OCI-LY3 (cell line): ENCODE results near the gene PALLD.

ENCODE experiments used
- H2AFZ ChIP-seq: fragments of 200-600, 300-600 bp; shearing (Covaris generic); 2 replicates; pipeline ENCODE4 v1.6.0; 2014; ENCODE audit warnings: antibody characterized with exemption, low read depth, low read length
- H3K27ac ChIP-seq: fragments of 200-600, 300-600 bp; sonication (generic); 2 replicates; pipeline ENCODE4 v1.5.1; 2014; ENCODE audit warnings: mild to moderate bottlenecking, low read length, moderate library complexity, mixed read lengths
- H3K27me3 ChIP-seq: fragments of 200-600, 300-600 bp; sonication (generic); 2 replicates; pipeline ENCODE4 v1.6.1; 2014; ENCODE audit warnings: low read depth, low read length, mixed read lengths
- H3K36me3 ChIP-seq: fragments of 200-600, 300-600 bp; sonication (generic); replicated peaks from 2 replicates; pipeline ENCODE3; 2014; ENCODE audit warnings: low read depth, low read length, mixed read lengths
- H3K4me1 ChIP-seq: fragments of 300-600, 200-600 bp; sonication (generic); 2 replicates; pipeline ENCODE4 v1.6.1; 2014; ENCODE audit warnings: low read length, mixed read lengths
- H3K4me2 ChIP-seq: fragments of 200-600, 300-600 bp; sonication (generic); 2 replicates; pipeline ENCODE4 v1.6.1; 2014; ENCODE audit warnings: low read length, mixed read lengths
- H3K4me3 ChIP-seq: fragments of 300-600, 200-600 bp; sonication (generic); 2 replicates; pipeline ENCODE4 v1.5.1; 2014; ENCODE audit warnings: antibody characterized with exemption, mild to moderate bottlenecking, low read length, moderate library complexity
- H3K79me2 ChIP-seq: fragments of 300-600, 200-600 bp; shearing (Covaris generic); 2 replicates; pipeline ENCODE4 v1.6.1; 2014; ENCODE audit warnings: mild to moderate bottlenecking, low read length, mixed read lengths
- H3K9ac ChIP-seq: fragments of 300-600, 200-600 bp; shearing (Covaris generic); 2 replicates; pipeline ENCODE4 v1.6.0; 2014; ENCODE audit warnings: mild to moderate bottlenecking, low read length, moderate library complexity
- H3K9me3 ChIP-seq: fragments of 200-600, 300-600 bp; shearing (Covaris generic); 2 replicates; pipeline ENCODE4 v1.6.1; 2014; ENCODE audit warnings: low read length, mixed read lengths; ENCODE audit not compliant: insufficient read depth
- H4K20me1 ChIP-seq: fragments of 200-600, 300-600 bp; sonication (generic); 2 replicates; pipeline ENCODE4 v1.6.1; 2016; ENCODE audit warnings: low read length, mixed read lengths; ENCODE audit not compliant: insufficient read depth
- CTCF ChIP-seq: fragments of 200-600, 300-600 bp; sonication (generic); IDR thresholded peaks from 2 replicates; pipeline ENCODE4 v1.5.1; 2014; ENCODE audit warnings: antibody characterized with exemption, low read length, low read depth
- EZH2phosphoT487 ChIP-seq: fragments of 200-600 bp; shearing (Covaris generic); IDR thresholded peaks from 2 replicates; pipeline ENCODE4 v1.6.1; 2018; ENCODE audit warnings: antibody characterized with exemption, mixed run types, low read depth

PALLD gene

GRCh38 chr4:168860827-168861226, 364.0 kb downstream of the PALLD start:
- Histone ChIP-seq H3K27me3 (peaks cover 25% of the 10 kb centered on the region), H3K9ac (no peak overlapping the region), H3K27ac (no peak overlapping the region), H3K79me2 (no peaks in the 10 kb centered on the region), H3K4me3 (no peak overlapping the region), H2AFZ (no peak overlapping the region), H3K36me3 (peaks cover 8% of the 10 kb centered on the region), H3K4me2 (peak overlapping the region; percentile 62), H3K4me1 (peaks cover 18% of the 10 kb centered on the region), H4K20me1 (peaks cover 11% of the 10 kb centered on the region; the same call in 1 of the 2 replicates), H3K9me3 (no peaks in the 10 kb centered on the region)
- no peak for TF ChIP-seq CTCF
- TF ChIP-seq EZH2phosphoT487: no peak

- Histone ChIP-seq H3K4me3 (no peak overlapping the region), H3K27ac (no peak overlapping the region), H3K4me1 (peaks cover 18% of the 10 kb centered on the region), H3K9me3 (no peaks in the 10 kb centered on the region), H3K36me3 (peaks cover 3% of the 10 kb centered on the region), H4K20me1 (peaks cover 11% of the 10 kb centered on the region; the same call in 1 of the 2 replicates), H3K79me2 (no peaks in the 10 kb centered on the region), H3K9ac (no peak overlapping the region), H2AFZ (no peak overlapping the region), H3K4me2 (no peak overlapping the region), H3K27me3 (peaks cover 7% of the 10 kb centered on the region)
- TF ChIP-seq CTCF (no peak), EZH2phosphoT487 (no peak)
Measured at GRCh38 chr4:168863719-168864647, 367.1 kb downstream of the PALLD start.

DNA sequence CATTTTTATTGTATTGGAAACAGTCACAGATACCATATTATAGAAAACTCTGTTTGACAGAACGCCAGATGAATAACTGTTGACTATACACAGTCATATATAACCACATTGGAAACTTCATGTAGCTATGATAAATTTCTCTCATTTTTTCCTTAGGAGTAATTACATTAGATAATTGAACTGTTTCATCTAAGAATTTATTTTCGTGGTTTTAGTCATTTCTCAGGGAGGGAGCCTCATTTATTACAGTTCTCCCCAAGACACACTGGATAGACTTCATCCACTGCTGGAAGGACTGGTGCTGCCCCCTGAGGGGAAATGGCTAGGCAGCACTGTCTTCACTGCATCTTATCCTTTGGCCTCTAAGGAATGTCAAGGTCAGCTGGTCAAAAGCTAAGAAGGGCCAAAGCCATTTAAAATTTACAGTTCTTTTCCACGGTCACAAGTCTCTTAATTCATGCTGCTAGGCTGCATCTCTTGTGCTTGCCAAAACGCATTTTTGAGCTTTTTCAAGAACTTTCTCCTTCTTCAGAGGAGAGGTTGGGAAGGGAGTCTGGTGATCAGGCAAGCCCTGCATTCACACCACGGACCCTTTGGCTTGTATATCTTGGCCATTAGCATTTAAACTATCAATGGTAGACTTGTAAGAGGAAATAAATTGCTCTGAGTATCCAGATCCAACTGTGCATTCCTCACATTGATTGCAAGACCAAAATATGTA, 368.1 kb downstream of the PALLD start:
- Histone ChIP-seq H3K27me3 (peaks cover 3% of the 10 kb centered on the region), H3K4me2 (no peak overlapping the region), H2AFZ (no peak overlapping the region), H3K79me2 (no peaks in the 10 kb centered on the region), H4K20me1 (peaks cover 10% of the 10 kb centered on the region; the same call in 1 of the 2 replicates), H3K4me1 (peaks cover 10% of the 10 kb centered on the region), H3K9me3 (no peaks in the 10 kb centered on the region), H3K9ac (no peak overlapping the region), H3K36me3 (peaks cover 3% of the 10 kb centered on the region), H3K27ac (no peak overlapping the region), H3K4me3 (no peak overlapping the region)
- TF ChIP-seq CTCF: peak; percentile 42
- no peak for TF ChIP-seq EZH2phosphoT487

GRCh38 chr4:168865854-168866253, 369.0 kb downstream of the PALLD start:
- Histone ChIP-seq H3K4me1 (peaks cover 1% of the 10 kb centered on the region), H3K27ac (no peak overlapping the region), H3K9me3 (no peaks in the 10 kb centered on the region), H3K36me3 (peaks cover 3% of the 10 kb centered on the region), H2AFZ (no peak overlapping the region), H4K20me1 (peaks cover 5% of the 10 kb centered on the region; the same call in 1 of the 2 replicates), H3K27me3 (peaks cover under 1% of the 10 kb centered on the region), H3K9ac (no peak overlapping the region), H3K4me2 (no peak overlapping the region), H3K79me2 (no peaks in the 10 kb centered on the region), H3K4me3 (no peak overlapping the region)
- TF ChIP-seq EZH2phosphoT487 (no peak), CTCF (no peak)
